ENCODE results near the gene PRKAR2B.
"Not testable (repeated sequence)": the region's sequence is repeated elsewhere in the genome, so short reads cannot be mapped to it uniquely, and the experiment has no call there.

GRCh38 chr7:107143875-107144274 lies 99.4 kb downstream of the PRKAR2B start:
- TF ChIP-seq CTCF (IDR thresholded peaks at IDR 0.05; ENCODE audit: poor library complexity, severe bottlenecking); RAD21 (conservative IDR thresholded peaks at IDR 0.05): not testable (repeated sequence)
